Panc1 (cell line): Measurements from ENCODE around the gene NR1H4. TPM values are rescaled to one million over a fixed set of nuclear protein-coding genes. Genes with fewer than 3 reads are reported as not detected.
"Not testable (repeated sequence)": the region's sequence is repeated elsewhere in the genome, so short reads cannot be mapped to it uniquely, and the experiment has no call there.

Source experiments
- ATAC-seq: fragments of 200-7000 bp; cut with Tn5 transposase; 2 replicates; pipeline ENCODE4 v1.9.1; 2020; ENCODE audit warnings: mild to moderate bottlenecking, moderate library complexity
- BruUV-seq: library from RNA; stranded (reverse); fragments of 400-500 nt; replicated peaks from 2 replicates; lab custom pipeline; 2021; lab: Mats Ljungman, UMichigan
- CTCF ChIA-PET: fragments of 300-600 bp; sonication (Branson Sonifier 250); formaldehyde crosslinking; loops from one replicate; lab custom pipeline; 2022; ENCODE audit warnings: antibody characterized with exemption; lab: Charles Lee
- POLR2A ChIA-PET: fragments of 300-600 bp; sonication (Branson Sonifier 250); formaldehyde crosslinking; loops from one replicate; lab custom pipeline; 2022; ENCODE audit warnings: antibody characterized with exemption; lab: Charles Lee
- DNase-seq: peaks from one replicate; pipeline ENCODE4 v3.0.0-alpha.2; 2010; ENCODE audit warnings: low read depth, low spot score
- H3K27ac ChIP-seq: 2 replicates; pipeline ENCODE4 v1.5.1; 2011; ENCODE audit warnings: mild to moderate bottlenecking, low read length, inconsistent platforms
- H3K27me3 ChIP-seq: fragments of 200-500 bp; sonication (Bioruptor generic); 2 replicates; pipeline ENCODE4 v1.6.0; 2014; ENCODE audit warnings: low read length, inconsistent platforms; ENCODE audit not compliant: control insufficient read depth, insufficient read depth
- H3K36me3 ChIP-seq: fragments of 200-500 bp; sonication (Bioruptor generic); 2 replicates; pipeline ENCODE4 v1.5.1; 2014; ENCODE audit warnings: inconsistent platforms, mild to moderate bottlenecking, low read length, moderate library complexity; ENCODE audit not compliant: control insufficient read depth, insufficient read depth
- H3K4me1 ChIP-seq: 2 replicates; pipeline ENCODE4 v1.5.1; 2011; ENCODE audit warnings: inconsistent platforms, mild to moderate bottlenecking, low read length, moderate library complexity; ENCODE audit not compliant: control insufficient read depth, insufficient read depth
- H3K4me3 ChIP-seq, 2 experiments: 2 replicates each; pipeline ENCODE4 v1.5.1; 2011 to 2012; ENCODE audit warnings: low read depth in 2 of 2, low read length in 2 of 2, mild to moderate bottlenecking in 2 of 2, inconsistent platforms in 1 of 2, moderate library complexity in 1 of 2
- H3K9me3 ChIP-seq: fragments of 200-500 bp; sonication (Bioruptor generic); 2 replicates; pipeline ENCODE4 v1.5.1; 2014; ENCODE audit warnings: low read depth, mild to moderate bottlenecking, inconsistent platforms, low read length, moderate library complexity; ENCODE audit not compliant: control insufficient read depth, insufficient read depth
- CTCF ChIP-seq: fragments of 450-650 bp; IDR thresholded peaks from 2 replicates; pipeline ENCODE4 v1.5.1; 2017; ENCODE audit warnings: mild to moderate bottlenecking
- POLR2AphosphoS5 ChIP-seq: IDR thresholded peaks from 2 replicates; pipeline ENCODE4 v1.6.1; 2012; ENCODE audit warnings: mild to moderate bottlenecking, low read depth, low read length, moderate library complexity
- SIN3A ChIP-seq: IDR thresholded peaks from 2 replicates; pipeline ENCODE4 v1.6.1; 2012; ENCODE audit warnings: low read depth, mild to moderate bottlenecking, low read length, moderate library complexity, borderline replicate concordance; ENCODE audit not compliant: insufficient read depth
- TCF7L2 ChIP-seq: IDR thresholded peaks from 2 replicates; pipeline ENCODE4 v1.6.1; 2011; ENCODE audit warnings: mild to moderate bottlenecking, low read depth, low read length, inconsistent platforms
- in situ Hi-C: cut with HindIII; loops from 2 replicates; pipeline ENCODE4 v1.10.0; 2016; ENCODE audit warnings: low sequenced_read_pairs, low pct_unique_long_range_greater_than_20kb
- intact Hi-C: fragments of 100-400 bp; cut with micrococcal nuclease; formaldehyde crosslinking; loops from one replicate; pipeline ENCODE4 v1.10.0; 2022; ENCODE audit not compliant: unreplicated experiment
- total RNA-seq: library from RNA; stranded (reverse); gene quantifications from one replicate; pipeline ENCODE4 v1.2.1, GENCODE V29; 2021; ENCODE audit not compliant: unreplicated experiment
- TF ChIP-seq, protein P1 (sequence below), 2 experiments: IDR thresholded peaks; 2 replicates each; pipeline ENCODE4 v1.6.1; 2011 to 2012; ENCODE audit warnings: low read depth in 2 of 2, control low read depth in 1 of 2, low read length in 1 of 2, mild to moderate bottlenecking in 1 of 2, moderate library complexity in 1 of 2; ENCODE audit not compliant: insufficient read depth in 1 of 2

Gene NR1H4
- total RNA-seq, 1 experiment from 2014 or later: not detected

GRCh38 chr12:100498141-100498540, 24.5 kb downstream of the NR1H4 start:
- ATAC-seq: no peak
- Histone ChIP-seq H3K4me3 (no peak overlapping the region), H3K9me3 (no peaks in the 10 kb centered on the region), H3K27ac (no peak overlapping the region), H3K27me3 (no peaks in the 10 kb centered on the region), H3K36me3 (no peaks in the 10 kb centered on the region), H3K4me1 (no peaks in the 10 kb centered on the region)
- ChIA-PET POLR2A (interaction anchor here (0.6 kb wide), 1 partner anchor 901 kb away, joined by 5 read pairs; no protein-coding TSS in a partner anchor), CTCF (no interaction called here)
- intact Hi-C loops (no loop called here), in situ Hi-C loops (no loop called here)
- no TSS peak for BruUV-seq
- DNase-seq: no peak
- TF ChIP-seq SIN3A (no peak), POLR2AphosphoS5 (no peak), CTCF (no peak), TCF7L2 (no peak)
- TF ChIP-seq, protein P1, sequence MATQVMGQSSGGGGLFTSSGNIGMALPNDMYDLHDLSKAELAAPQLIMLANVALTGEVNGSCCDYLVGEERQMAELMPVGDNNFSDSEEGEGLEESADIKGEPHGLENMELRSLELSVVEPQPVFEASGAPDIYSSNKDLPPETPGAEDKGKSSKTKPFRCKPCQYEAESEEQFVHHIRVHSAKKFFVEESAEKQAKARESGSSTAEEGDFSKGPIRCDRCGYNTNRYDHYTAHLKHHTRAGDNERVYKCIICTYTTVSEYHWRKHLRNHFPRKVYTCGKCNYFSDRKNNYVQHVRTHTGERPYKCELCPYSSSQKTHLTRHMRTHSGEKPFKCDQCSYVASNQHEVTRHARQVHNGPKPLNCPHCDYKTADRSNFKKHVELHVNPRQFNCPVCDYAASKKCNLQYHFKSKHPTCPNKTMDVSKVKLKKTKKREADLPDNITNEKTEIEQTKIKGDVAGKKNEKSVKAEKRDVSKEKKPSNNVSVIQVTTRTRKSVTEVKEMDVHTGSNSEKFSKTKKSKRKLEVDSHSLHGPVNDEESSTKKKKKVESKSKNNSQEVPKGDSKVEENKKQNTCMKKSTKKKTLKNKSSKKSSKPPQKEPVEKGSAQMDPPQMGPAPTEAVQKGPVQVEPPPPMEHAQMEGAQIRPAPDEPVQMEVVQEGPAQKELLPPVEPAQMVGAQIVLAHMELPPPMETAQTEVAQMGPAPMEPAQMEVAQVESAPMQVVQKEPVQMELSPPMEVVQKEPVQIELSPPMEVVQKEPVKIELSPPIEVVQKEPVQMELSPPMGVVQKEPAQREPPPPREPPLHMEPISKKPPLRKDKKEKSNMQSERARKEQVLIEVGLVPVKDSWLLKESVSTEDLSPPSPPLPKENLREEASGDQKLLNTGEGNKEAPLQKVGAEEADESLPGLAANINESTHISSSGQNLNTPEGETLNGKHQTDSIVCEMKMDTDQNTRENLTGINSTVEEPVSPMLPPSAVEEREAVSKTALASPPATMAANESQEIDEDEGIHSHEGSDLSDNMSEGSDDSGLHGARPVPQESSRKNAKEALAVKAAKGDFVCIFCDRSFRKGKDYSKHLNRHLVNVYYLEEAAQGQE (IDR thresholded peaks at IDR 0.05; ENCODE audit: insufficient read depth in 1 of 2, low read depth in 2 of 2, low read length in 1 of 2): no peak

DNA sequence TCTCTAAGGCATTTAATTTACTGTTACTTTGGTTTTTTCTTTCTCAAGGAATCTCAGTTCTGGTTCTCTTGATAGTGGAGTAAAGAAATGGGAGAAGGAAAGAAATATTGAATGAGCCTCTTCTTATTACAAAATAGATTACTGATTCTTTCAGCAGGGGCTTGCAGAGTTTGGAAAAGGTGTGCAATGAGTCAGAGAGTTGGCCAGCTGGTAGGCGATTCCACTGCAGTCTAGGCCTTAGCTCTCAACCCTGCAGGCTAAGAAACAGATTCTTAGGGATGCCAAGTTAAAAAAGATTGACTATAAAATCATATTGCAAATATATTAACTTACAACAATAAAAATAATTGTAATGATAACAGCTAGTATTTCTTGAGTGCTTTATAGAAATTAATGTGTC, 25.8 kb downstream of the NR1H4 start:
- ATAC-seq (no peak), DNase-seq (no peak)
- Histone ChIP-seq H3K9me3 (no peaks in the 10 kb centered on the region), H3K4me3 (no peak overlapping the region), H3K36me3 (no peaks in the 10 kb centered on the region), H3K27me3 (no peaks in the 10 kb centered on the region), H3K27ac (no peak overlapping the region), H3K4me1 (no peaks in the 10 kb centered on the region)
- no peak for TF ChIP-seq TCF7L2
- TF ChIP-seq CTCF: no peak
- no peak for TF ChIP-seq SIN3A
- TF ChIP-seq POLR2AphosphoS5: no peak
- TF ChIP-seq, protein P1 (IDR thresholded peaks at IDR 0.05; ENCODE audit: insufficient read depth in 1 of 2, low read depth in 2 of 2, low read length in 1 of 2): no peak
- intact Hi-C loops (no loop called here), in situ Hi-C loops (no loop called here)
- ChIA-PET POLR2A (no interaction called here), CTCF (no interaction called here)
- BruUV-seq: no TSS peak

DNA sequence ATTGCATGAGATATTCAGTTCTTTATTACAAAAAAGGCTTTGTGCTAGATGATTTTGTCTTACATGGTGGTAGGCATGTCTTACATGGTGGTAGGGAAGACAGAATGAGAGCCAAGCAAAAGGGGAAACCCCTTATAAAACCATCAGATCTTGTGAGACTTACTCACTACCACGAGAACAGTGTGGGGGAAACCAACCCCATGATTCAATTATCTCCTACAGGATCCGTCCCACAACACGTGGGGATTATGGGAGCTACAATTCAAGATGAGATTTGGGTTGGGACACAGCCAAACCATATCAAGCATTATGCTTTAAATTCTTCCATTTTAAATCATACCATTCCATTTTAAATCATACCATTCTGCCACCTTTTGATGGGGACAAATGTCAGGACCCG, 29.1 kb downstream of the NR1H4 start:
- intact Hi-C loops, H3K9me3 ChIP-seq, H3K36me3 ChIP-seq, H3K4me1 ChIP-seq, DNase-seq, in situ Hi-C loops, H3K27me3 ChIP-seq, H3K4me3 ChIP-seq, POLR2A ChIA-PET, H3K27ac ChIP-seq, BruUV-seq, CTCF ChIA-PET, ATAC-seq: not testable (repeated sequence)
